GM18517 (cell line): ENCODE results near the gene PXK.

ENCODE experiments used
- ATAC-seq: cut with Tn5 transposase; IDR thresholded peaks from one replicate; pipeline ENCODE4 v1.9.1; 2021; ENCODE audit warnings: mild to moderate bottlenecking, moderate library complexity; ENCODE audit not compliant: unreplicated experiment

Gene PXK

DNA sequence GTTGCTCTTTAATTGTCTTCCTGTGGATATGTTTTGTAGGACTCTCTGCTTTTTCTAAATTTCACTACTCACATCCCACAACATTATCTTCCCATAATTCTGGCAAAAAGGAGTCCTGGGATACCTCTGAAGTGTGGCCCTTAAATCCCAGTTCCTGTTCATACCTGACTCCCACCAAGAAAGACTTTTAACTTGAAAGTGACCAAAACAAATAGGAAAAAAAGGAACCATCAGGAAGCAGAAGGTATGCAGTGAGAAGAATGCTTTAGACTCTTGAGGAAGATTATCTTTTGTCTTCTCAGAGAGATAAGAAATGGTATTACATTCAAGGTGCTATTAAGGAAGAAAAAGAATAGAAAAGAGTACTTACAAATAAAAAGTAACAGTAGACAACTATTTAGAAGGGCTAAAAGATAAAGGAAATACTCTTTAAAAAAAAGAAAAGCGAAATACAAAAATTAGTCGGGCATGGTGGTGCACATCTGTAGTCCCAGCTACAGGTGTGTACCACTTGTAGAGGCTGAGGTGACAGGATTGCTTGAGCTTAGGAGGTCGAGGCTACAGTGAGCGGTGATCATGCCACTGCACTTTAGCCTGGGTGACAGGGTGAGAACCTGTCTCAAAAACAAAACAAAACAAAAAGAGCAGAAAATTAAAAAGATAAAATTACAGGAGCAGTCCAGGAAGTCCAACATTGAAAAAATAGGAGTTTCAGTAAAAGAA, 46.8 kb downstream of the PXK start:
- ATAC-seq = no peak

DNA sequence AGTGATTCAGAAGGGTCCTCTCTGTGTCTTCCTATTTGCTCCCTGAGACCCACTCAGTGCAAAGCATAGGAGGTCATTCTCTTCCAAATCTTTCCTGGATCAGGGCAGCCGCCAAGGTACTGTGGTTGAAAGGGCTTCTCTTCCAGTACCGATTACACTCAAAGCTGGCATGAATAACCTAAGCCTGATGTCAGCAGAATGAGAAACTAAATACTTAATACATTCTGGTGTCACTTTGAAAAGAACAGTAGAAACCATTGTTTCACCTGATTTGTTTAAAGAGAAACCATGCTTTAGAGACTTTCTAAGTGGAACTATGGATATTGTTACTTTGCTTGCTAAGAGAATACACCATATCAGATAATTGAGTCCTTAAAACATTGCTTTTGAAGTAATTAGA, 50.8 kb downstream of the PXK start:
- ATAC-seq = no peak

DNA sequence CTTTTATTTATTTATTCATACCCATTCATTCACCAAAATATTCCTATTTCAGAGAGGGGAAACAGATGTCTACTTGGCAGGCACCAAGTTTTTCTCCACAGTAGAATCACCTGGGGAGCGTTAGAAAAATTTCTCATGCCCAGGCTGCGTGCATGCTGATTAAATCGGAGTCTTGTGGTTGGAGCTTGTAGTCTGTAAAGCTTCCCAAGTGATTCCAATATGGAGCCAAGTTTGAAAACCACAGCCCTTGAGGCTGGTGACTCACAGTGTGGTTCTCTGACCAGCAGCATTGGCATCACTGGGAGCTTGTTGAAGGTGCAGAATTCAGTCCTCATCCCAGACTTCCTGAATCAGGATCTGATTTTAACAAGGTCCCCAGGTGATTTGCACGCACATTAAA, 51.2 kb downstream of the PXK start:
- no peak for ATAC-seq

DNA sequence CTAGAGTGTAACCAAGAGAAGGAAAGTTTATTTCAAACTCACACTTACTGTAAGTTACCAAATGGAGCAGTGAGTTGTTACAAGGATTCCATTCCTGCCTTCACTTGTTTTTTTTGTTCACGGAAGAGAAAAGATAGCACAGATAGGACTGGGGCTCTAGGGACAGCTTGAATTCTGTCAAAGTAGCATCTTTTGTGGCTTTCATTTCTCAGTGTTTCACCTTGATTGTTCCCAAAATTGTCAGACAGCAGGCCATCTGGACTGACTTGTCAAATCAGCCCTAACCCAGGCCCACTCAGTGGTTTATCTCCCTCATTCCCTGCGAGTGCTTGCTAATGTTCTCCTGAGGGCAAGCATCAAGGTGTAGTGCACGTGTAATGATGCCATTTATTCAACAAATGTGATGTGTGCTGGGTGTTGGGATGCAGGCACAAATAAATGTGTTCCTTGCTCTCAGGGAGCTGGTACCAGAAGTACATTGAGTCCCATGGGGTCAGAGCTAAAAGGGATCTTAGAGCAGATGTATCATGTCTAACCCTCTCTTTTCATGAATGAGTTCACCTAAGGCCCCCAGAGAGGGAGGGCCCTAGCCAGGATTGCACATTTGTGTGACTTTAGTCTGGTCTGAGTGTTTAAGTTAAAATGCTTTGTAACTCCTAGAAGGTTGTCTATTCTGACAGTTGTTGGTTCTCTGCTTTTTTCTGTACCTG, 51.8 kb downstream of the PXK start:
- no peak for ATAC-seq

DNA sequence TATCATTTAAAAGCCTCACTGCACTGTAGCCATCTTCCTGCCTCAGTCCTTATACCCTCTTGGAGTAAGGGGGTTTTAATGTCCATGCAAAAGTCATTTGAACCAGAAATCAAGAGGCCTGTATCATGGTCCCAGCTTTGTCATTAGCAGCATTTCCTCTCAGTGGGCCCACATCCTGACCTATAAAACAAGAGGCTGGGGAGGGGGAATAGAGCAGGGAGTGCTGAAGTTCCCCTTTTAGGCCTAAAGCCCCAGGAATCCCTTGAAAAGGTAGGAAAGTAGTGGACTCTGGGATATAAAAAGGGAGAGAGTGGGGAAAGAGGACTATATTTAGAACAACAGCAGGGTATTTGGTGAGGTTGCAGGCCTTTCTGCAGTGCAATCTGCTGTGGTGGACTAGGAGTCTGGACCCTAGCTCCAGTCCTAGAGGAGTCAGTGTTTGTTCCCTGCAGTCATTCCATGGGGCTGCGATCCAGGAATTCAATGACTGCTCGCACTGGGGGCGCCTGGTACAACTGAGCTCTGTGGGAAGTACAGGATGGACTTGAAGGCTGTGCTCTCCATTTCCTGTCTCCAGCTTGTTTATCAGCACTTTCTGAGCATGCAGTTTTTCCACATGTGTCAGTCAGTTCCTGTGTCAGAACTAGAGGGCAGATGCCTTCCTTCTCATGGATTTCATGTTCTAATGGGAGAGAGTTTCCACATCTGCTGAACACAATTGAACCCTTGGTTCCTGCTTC, 54.1 kb downstream of the PXK start:
- ATAC-seq = no peak

DNA sequence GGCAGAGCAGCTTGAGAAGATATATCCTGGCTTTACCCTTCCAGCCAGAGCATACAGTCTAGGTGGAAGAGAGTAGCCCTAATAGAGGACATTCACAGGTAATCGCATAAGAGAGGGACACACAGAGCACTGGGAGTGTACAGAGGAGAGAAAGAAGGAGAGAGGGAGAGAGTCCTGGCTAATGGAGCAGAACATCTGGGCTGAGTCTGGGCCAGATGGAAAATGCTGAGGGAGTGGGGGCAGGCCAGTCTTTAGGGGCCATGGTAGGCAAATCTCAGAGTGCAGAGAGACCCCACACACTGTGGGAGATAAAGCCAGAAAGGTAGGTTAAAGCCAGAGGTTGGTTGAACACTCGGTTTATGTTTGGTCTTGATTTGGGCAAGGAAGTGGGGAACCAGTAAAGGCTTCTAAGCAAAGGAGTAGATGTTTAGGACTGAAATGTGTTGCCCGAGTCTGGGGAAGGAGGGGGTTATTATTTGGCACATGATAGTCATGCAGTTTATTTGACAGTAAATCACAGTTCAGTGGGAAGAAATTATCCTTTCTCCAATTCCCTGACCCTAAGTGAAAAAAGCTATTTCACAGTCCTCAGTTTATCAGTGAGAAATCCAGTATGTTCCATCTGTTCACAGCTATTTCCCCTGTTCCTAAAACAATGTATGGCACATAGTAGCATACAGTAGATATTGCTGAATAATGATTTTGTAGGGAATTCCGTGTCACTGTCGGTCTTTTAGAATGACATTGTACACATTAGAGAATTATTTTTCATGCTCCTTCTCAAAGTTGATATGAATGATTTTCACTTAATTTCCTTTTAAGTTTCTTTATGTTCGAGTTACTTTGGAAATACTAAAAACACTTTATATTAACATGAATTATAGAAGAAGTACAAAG, 55.2 kb downstream of the PXK start:
- no peak for ATAC-seq

DNA sequence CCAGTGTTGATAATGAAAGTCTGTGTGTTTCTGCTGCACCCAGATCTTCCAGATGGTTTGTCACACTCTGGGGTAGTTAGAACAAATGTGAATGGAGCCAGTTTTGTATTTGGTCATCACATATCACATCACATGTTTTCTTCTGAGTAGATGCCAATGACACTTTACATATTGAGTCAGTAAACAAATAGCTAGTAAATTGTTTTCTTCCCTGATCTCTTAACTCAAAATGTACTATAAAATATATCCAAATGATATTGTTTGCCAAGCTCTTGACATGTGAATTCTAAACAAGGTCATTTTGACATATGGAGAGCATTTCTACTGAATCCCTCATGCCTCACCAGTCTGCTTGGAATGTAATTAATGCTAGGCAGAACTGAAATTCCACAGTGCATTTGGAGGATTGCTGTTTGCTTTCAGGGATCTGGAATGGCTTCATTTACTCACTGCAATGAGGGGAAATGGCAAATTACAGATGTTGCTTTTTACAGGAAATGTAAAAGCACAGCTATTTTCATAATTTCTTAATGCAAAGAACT, 55.9 kb downstream of the PXK start:
- ATAC-seq = no peak

DNA sequence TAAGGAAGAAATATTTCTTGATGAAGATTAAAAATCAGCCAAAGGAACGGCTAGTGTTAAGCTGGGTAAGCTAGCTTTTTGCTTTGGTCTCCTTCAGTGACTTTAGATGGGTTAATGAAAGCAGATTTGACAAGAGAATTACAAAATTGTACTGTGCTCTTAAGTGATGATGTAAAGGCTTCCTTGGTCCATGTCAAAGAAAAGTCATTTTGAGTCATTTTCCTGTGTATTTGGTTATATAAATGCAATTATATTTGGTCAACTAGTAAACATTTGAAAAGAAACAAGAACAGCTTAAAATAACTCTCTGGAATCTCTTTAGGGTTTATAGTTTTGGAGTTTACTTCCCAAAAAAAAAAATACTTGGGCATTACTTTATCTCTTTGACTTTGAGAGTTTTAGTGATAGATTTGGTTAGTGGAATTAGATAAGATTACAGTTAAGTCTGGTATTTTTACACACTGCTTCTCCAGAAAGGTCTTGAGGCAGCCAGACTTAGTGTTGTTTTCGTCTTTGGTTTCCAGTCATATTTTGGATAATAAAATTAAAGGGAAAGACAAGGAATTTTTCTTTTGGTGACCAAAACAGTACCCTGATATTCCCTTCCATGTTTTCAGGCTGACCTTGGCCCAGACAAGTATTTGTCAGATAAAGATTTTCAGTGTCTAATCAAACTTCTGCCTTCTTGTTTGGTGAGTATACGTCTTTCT, 58.6 kb downstream of the PXK start:
- no peak for ATAC-seq

DNA sequence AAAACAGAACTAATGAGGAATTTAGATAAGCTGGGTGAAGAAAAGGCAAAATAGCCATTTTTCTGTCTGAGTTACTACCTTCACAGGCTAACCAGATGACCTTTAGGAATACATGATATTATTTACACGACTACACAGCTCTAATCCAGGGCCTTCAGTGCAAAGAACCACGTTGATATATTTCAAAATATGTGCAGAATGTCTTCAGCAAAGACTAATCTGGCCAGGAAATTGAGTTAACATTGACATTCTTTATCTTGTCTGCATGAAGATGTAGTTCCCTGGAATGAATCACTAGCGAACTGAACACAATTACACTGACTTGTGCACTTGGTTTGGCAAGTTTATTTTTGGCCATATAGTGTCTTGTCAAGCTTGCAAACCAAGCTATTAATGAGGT, 59.5 kb downstream of the PXK start:
- no peak for ATAC-seq

DNA sequence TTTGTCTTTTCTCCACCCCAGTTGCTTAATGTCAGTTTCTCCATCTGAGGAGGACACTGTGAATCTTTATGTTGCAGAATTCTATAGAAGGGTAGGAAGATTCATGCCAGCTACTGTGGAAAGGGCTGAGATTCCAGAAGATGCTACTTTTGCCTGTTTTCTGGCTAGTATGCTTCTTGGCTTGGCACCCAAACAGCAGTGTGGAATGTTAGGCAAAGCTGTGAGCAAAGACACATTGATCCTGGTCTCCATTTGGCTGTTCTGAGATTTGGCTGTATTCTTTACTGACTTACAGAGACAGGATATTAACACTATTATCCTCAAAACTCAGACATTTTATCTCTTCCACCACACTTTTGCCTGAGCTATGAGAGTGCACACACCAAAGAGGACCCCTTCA, 61.6 kb downstream of the PXK start:
- ATAC-seq = no peak

DNA sequence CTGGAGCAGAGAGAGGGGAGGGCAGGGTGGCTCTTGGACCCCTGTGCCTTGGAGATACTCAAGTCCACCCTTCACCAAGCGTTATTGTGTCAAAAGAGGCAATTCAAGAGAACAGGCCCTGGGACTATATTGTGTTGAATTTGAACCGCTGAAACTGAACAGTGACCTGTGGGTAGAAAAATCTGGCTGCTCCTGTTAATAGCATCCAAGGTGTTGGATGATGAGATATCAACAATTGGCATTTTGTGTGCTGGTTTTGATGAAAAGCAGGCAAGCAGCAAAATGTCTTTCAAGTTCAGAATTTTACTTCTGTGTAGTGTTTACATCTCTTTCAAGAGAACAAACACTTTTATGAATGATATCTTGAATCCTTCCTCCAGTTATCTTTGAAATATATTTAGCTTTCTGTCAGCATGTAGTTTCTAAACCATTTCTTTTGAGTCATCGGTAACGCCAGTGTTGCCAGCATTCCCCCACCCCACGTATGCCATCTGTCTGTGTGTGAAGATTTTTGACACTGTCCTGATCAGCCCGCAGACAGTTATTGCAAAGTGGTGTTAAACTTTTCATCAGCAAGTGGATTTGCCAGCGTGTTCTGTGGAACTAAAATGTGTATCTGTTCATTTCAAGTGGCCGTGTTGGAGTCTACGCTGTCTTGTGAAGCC, 66.1 kb downstream of the PXK start:
- no peak for ATAC-seq

DNA sequence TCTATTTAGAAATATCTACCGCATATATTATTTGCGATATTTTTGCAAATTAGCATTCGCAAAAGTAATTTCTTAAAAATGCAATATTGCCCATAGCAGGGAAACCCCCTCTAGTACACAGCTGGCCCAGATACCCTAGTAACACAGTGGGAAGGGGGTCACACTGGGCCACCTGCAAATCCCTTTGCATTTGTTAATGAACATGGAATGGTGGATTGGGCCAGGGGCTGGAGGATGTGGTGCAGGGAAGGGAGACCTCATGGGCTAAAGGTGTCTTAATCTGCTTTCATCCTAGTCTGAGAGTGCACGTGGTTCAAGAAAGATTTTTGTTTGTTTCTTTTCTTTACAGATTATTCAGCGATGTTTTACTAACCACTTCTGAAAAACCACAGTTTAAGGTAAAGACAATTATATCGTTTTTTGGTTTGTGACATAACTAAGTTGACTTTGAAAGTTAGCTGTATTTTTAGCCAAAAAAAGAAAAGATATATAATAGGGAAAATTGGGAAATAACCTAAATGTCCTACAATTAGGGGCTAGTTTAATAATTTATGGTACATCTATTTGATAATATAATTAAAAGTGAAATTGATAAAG, 70.9 kb downstream of the PXK start:
- ATAC-seq = no peak

DNA sequence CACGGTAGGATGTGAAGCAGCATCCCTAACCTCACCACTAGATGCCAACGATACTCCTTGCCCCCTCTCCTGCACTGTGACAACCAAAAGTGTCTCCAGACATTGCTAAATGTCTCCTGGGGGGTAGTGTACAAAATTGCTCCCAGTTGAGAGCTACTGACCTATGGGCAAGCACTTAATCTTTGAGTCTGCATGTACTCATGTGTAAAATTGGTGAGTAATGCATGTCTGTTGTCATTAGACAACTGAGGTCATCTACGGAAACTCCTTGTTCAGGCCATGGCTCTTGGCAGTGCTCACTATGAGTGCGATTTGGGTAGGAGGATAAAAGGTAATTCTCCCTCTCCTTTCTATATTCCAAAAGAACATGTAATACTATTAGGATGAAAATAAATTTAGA, 71.7 kb downstream of the PXK start:
- no peak for ATAC-seq

DNA sequence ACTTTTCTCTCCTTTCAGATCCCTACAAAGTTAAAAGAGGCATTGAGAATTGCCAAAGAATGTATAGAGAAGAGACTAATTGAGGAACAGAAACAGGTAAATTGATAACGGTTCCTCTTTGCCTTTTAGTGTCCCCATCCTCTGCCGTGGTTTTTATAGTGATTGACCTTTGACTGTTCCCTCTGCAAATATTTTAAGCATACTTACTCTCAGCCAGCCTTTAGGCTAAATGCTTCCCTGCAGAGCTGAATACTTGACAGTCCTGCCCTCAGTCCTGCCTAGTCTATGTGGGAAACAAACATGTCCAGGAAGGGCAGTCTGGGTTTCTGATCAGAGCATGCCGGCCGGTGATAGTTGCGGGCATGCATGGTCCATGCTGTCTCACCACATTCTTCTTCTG, 76.2 kb downstream of the PXK start:
- no peak for ATAC-seq

DNA sequence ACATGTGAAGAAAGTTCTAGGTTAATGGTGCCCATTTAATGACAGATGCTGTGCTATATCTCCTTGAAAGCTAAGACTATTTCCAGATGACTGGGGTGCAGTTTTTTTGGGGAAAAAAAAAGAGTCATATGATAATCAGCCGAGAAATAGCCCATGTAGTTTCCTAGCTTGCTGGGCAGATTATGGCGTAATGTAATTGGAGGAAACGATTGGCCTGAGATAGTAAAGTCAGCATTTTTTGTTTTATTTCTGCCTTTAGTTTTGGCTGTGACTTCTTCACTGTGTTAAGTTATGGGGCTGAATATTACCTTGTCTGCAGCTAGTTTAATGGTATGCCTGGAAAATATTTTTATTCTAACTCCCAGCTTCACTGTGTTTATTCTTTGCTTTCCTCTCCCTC, 77.0 kb downstream of the PXK start:
- ATAC-seq = no peak

DNA sequence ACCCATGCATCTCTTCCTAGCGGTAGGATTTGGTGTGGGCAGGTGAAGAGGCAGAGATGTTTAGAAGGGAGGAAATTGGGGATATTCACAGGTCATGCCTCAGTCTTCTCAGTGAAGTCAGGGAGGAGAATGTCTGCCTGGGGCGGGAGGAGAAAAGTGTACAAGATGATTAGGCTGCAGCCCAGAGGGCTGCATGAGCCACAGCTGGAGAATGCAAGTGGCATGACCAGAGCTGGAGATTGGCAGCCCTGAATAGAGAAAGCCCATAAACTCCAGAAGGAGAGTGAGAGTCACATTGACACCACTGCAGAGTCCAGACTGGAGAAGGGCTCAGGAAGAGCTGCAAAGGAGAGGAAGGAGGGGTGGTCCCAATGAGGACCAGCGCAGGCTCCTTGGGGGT, 78.3 kb downstream of the PXK start:
- ATAC-seq = no peak

DNA sequence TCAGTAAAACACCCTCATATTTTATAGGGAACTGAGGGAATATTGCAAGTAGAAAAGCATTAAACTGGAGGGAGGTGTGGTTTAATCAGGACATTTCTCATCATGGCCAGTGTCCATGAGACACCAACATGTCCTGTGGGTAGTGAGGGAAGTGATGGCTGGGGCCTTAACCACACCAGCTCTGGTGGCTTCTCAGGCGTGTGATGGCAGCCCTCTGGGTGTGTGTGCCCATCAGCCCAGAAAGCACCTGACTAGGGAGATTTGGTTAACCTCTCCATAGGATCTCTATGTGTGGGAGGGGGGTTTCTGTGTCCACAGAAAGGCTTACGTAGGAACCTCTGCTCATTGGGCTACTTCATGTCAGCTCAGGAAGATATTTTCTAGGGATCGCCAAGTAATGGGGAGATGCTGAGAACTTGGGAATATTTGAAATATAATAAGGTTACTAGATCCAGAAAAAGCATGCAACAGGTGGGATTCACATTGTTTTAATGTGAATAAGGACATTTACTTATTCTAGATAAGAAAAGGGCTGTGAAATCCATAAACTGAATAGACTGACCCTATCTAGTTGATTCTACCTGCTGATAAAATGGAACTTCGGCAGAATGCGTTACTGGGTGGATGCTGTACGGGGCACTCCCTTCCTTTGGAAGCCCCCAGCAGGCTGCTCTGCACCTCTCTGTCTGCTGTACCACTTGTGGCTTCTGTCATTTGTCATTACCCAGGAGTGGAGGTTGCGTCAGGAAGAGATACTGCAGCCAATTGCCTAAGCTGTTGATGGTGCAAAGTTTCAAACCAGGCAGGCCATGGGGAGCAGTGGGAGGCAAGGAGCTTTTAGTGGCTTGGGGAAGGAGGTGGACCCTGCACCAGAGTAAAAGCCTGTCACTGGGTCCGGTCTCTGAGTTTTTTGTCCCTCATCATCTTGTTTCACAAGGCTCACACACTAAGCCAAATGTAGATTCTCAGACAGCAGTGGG, 79.4 kb downstream of the PXK start:
- no peak for ATAC-seq

DNA sequence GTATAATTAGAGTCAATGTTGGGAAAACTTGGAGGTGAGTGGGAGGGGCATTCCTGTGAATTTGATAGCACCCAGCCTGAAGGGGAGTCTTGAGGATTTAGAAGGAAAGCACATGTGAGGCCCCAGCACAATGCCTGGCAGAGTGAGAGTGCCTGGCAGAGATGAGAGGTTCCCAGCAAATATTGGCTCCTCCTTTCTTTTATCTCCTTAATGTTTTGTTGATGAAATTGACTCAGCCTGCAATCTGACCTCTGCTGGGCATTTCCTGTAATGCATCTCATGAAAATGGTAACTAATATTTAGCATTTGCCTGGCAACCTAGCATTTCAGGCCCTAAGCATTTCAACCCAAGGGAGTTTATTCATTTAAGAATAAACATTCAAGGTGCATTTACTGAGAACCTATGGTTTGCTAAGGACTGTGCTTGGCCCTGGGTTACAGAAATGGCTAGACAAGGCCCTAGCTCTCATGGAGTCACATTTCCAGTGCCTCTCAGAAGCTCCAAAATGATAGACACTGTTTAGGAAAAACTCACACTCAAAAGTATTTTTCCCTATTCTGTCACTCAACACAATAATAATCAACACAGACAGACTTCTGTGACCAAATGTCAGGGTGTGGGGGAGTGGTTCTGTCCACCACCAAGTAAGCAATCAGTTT, 82.0 kb downstream of the PXK start:
- ATAC-seq = no peak
